Measurements from ENCODE around the gene MEIS1. TPM values are rescaled to one million over a fixed set of nuclear protein-coding genes. Genes with fewer than 3 reads are reported as not detected.

Gene MEIS1
- total and polyA plus RNA-seq, 2 donors (not counting 1 experiment from before 2014, with no cell fraction given): 0.03 TPM; not detected in 1

DNA sequence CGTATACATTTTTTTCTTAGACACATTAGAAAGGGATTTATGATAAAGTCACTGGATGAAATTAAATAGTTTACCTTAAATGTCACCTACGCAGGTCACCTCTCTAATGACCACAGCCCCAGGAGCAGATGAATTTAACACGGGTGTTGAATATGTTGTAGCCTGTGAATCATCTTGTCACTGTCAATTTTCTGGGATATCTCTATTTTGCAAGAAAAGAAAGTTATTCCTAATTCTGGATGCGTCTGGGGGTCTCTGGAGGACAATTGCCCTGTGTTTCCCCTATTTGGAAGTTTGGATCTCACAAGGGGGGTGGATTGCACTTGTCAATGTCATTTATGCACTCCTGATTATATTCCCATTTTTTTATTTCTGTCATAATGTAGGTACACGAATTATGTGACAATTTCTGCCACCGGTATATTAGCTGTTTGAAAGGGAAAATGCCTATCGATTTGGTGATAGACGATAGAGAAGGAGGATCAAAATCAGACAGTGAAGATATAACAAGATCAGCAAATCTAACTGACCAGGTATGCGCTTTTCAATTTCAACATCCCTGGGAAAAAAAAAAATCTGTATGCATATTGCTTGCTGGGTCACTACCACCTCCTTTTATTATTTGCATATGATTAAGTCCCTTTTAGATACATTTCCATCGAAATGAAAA is 7.7 kb downstream of the MEIS1 start:
- no peaks in the 10 kb centered on the region for H3K36me3 ChIP-seq (replicated peaks in 1 of 2; ENCODE audit: control extremely low read depth in 1 of 2, control insufficient read depth in 1 of 2, extremely low read depth in 1 of 2, insufficient read depth in 2 of 2, low read length in 1 of 2)
- Mint-ChIP-seq H3K4me3 (no peak overlapping the region), H3K27ac (no peak overlapping the region), H3K27me3 (peaks cover 74% of the 10 kb centered on the region), H3K9me3 (ENCODE audit: insufficient read depth) (no peaks in the 10 kb centered on the region), H3K4me1 (peaks cover 13% of the 10 kb centered on the region)
- H3K27me3 ChIP-seq (replicated peaks in 1 of 4; ENCODE audit: control extremely low read depth in 1 of 4, control insufficient read depth in 3 of 4, insufficient read depth in 4 of 4, low read length in 3 of 4): peaks cover 0 to 79% (median 49%) of the 10 kb centered on the region in 4 experiments
- peaks cover 0 to 18% (median 0%) of the 10 kb centered on the region in 3 donors for H3K9me3 ChIP-seq (ENCODE audit: control extremely low read depth in 1 of 3, control insufficient read depth in 2 of 3, insufficient read depth in 1 of 3, low read length in 2 of 3)
- POLR2A ChIA-PET: no interaction called here
- H2AFZ ChIP-seq (ENCODE audit: insufficient read depth, low read depth, low read length, poor library complexity, severe bottlenecking): no peak overlapping the region
- TF ChIP-seq, protein P1, sequence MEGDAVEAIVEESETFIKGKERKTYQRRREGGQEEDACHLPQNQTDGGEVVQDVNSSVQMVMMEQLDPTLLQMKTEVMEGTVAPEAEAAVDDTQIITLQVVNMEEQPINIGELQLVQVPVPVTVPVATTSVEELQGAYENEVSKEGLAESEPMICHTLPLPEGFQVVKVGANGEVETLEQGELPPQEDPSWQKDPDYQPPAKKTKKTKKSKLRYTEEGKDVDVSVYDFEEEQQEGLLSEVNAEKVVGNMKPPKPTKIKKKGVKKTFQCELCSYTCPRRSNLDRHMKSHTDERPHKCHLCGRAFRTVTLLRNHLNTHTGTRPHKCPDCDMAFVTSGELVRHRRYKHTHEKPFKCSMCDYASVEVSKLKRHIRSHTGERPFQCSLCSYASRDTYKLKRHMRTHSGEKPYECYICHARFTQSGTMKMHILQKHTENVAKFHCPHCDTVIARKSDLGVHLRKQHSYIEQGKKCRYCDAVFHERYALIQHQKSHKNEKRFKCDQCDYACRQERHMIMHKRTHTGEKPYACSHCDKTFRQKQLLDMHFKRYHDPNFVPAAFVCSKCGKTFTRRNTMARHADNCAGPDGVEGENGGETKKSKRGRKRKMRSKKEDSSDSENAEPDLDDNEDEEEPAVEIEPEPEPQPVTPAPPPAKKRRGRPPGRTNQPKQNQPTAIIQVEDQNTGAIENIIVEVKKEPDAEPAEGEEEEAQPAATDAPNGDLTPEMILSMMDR (IDR thresholded peaks at IDR 0.05): no peak
- no peak for TF ChIP-seq EZH2 (IDR thresholded peaks at IDR 0.05; ENCODE audit: borderline replicate concordance, insufficient read depth, low read depth, low read length, poor library complexity, severe bottlenecking)
- ATAC-seq (ENCODE audit: low read depth) (no peak), DNase-seq (no peak)
- CTCF ChIA-PET: no interaction called here
- no peak overlapping the region for H3K27ac ChIP-seq (ENCODE audit: low read length in 2 of 2)
- H3K4me2 ChIP-seq (replicated peaks; ENCODE audit: low read depth, low read length, poor library complexity, severe bottlenecking): no peak overlapping the region
- H3K9ac ChIP-seq (ENCODE audit: low read length): no peak overlapping the region
- H3K4me3 ChIP-seq (ENCODE audit: control extremely low read depth in 1 of 5, extremely low read depth in 1 of 5, insufficient read depth in 1 of 5, low read depth in 2 of 5, low read length in 4 of 5): no peak overlapping the region
- 40% methylated on average over 1 of the region's 10 CpGs for WGBS (ENCODE audit: insufficient coverage)
- H3K4me1 ChIP-seq (ENCODE audit: control insufficient read depth in 2 of 2, insufficient read depth in 2 of 2, low read length in 2 of 2): peaks cover 17 to 31% of the 10 kb centered on the region in 2 donors
- intact Hi-C loops (cut with micrococcal nuclease): no loop called here
- no peaks in the 10 kb centered on the region for H3K79me2 ChIP-seq (ENCODE audit: control insufficient read depth, insufficient read depth, low read length)
- H4K20me1 ChIP-seq (ENCODE audit: control insufficient read depth, insufficient read depth, low read length, poor library complexity, severe bottlenecking): no peaks in the 10 kb centered on the region

DNA sequence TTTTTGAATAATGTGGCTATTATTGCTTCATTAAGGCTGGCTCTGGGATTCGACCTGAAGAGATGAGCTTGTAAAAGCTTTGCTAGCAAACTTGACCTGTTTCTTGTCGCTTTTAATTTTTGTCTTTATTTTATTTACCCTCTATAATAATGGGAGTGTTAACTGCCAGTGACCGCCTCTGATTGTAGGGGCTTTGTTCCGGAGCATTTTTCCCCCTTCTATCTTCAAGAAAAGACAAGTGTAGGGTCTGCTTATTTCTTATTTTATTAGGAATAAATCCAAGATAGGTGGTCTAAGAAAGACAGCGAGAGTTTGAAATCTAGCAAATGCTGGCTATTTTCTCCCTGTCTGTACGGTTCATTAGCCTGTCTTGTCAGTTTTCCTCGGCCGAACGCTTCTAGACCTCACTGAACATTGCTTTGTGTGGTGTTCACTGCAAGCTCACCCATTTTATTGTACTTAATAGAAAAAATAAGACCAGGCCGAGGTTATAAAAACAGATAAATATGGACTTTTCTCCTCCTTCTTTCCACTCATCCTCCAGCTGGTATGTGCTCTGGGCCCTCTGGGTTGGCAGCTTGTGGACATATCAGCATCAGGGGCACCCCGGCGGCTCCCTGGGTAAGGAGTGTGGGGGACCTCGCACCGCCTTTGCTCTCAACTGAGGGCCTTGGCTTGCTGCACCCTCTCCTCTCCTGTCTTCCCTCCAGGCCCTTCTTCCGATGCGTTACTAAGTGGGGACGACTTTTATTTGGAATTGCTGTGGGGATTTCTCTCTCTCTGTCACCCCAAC is 8.5 kb downstream of the MEIS1 start:
- Mint-ChIP-seq H3K27me3 (peaks cover 71% of the 10 kb centered on the region), H3K4me1 (peaks cover 13% of the 10 kb centered on the region), H3K4me3 (no peak overlapping the region), H3K27ac (no peak overlapping the region), H3K9me3 (ENCODE audit: insufficient read depth) (no peaks in the 10 kb centered on the region)
- TF ChIP-seq EZH2 (IDR thresholded peaks at IDR 0.05; ENCODE audit: borderline replicate concordance, insufficient read depth, low read depth, low read length, poor library complexity, severe bottlenecking): no peak
- TF ChIP-seq, protein P1 (IDR thresholded peaks at IDR 0.05): no peak
- WGBS (ENCODE audit: insufficient coverage): 44% methylated on average over 4 of the region's 17 CpGs
- Histone ChIP-seq H3K9me3 (ENCODE audit: control extremely low read depth in 1 of 3, control insufficient read depth in 2 of 3, insufficient read depth in 1 of 3, low read length in 2 of 3) (peaks cover 0 to 18% (median 0%) of the 10 kb centered on the region in 3 donors), H2AFZ (ENCODE audit: insufficient read depth, low read depth, low read length, poor library complexity, severe bottlenecking) (no peak overlapping the region), H4K20me1 (ENCODE audit: control insufficient read depth, insufficient read depth, low read length, poor library complexity, severe bottlenecking) (no peaks in the 10 kb centered on the region), H3K27me3 (replicated peaks in 1 of 4; ENCODE audit: control extremely low read depth in 1 of 4, control insufficient read depth in 3 of 4, insufficient read depth in 4 of 4, low read length in 3 of 4) (peaks cover 0 to 73% (median 45%) of the 10 kb centered on the region in 4 experiments), H3K36me3 (replicated peaks in 1 of 2; ENCODE audit: control extremely low read depth in 1 of 2, control insufficient read depth in 1 of 2, extremely low read depth in 1 of 2, insufficient read depth in 2 of 2, low read length in 1 of 2) (no peaks in the 10 kb centered on the region), H3K4me3 (ENCODE audit: control extremely low read depth in 1 of 5, extremely low read depth in 1 of 5, insufficient read depth in 1 of 5, low read depth in 2 of 5, low read length in 4 of 5) (no peak overlapping the region), H3K79me2 (ENCODE audit: control insufficient read depth, insufficient read depth, low read length) (no peaks in the 10 kb centered on the region), H3K27ac (ENCODE audit: low read length in 2 of 2) (no peak overlapping the region), H3K9ac (ENCODE audit: low read length) (no peak overlapping the region), H3K4me2 (replicated peaks; ENCODE audit: low read depth, low read length, poor library complexity, severe bottlenecking) (no peak overlapping the region), H3K4me1 (ENCODE audit: control insufficient read depth in 2 of 2, insufficient read depth in 2 of 2, low read length in 2 of 2) (peaks cover 17 to 28% of the 10 kb centered on the region in 2 donors)
- POLR2A ChIA-PET: no interaction called here
- CTCF ChIA-PET: no interaction called here
- intact Hi-C loops (cut with micrococcal nuclease): no loop called here
- no peak for DNase-seq
- no peak for ATAC-seq (ENCODE audit: low read depth)

Measured in B cell (primary cell).